OCI-LY1 (cell line): ENCODE results near the gene PERP.

Experiments used
- EZH2 ChIP-seq: fragments of 200-600 bp; sonication (generic), shearing (Covaris generic); IDR thresholded peaks from 2 replicates; pipeline ENCODE4 v1.8.0; 2017; ENCODE audit warnings: borderline replicate concordance, mixed run types, mild to moderate bottlenecking, antibody characterized with exemption, low read length, moderate library complexity, mixed read lengths
- TF ChIP-seq, protein P1 (sequence below): fragments of 200-600 bp; sonication (generic), shearing (Covaris generic); IDR thresholded peaks from 2 replicates; pipeline ENCODE4 v1.5.1; 2017; ENCODE audit warnings: mild to moderate bottlenecking, antibody characterized with exemption, low read length, moderate library complexity, mixed read lengths

DNA sequence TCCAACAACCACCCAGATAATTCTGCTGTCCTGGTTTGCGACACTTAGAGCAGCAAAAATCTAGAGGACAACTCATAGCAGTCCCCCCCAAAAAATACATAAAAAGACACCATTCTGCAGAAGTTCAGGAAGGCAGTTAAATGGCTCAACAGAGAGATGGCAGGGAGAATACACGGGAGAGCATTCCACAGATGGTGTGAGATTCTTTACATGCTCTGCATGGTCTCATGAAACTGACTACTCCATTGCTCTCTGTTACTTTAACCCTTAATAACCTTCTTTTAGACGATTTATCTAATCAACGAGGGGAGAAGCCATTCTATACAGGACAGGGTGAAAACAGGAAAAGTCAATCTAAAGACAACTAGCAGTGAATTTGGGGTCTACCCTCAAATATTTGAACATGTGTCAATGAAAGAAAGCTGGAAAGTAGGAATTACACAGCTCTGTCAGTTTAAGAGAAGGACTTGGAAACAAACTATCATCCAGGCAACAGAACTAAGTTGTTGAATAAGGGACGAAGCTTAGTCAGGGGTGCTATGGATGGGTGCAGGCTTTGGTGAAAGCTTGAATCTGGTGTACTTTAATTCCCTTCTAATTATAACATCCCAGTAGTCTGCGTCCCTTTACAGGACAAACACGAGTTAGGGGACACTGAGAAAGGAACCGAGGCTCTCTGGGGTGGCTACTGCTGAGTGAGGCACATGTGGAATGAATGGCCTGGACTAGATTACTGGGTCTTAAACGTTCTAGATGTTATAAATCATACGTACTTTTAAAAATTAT lies 5.1 kb downstream of the PERP start:
- TF ChIP-seq, protein P1, sequence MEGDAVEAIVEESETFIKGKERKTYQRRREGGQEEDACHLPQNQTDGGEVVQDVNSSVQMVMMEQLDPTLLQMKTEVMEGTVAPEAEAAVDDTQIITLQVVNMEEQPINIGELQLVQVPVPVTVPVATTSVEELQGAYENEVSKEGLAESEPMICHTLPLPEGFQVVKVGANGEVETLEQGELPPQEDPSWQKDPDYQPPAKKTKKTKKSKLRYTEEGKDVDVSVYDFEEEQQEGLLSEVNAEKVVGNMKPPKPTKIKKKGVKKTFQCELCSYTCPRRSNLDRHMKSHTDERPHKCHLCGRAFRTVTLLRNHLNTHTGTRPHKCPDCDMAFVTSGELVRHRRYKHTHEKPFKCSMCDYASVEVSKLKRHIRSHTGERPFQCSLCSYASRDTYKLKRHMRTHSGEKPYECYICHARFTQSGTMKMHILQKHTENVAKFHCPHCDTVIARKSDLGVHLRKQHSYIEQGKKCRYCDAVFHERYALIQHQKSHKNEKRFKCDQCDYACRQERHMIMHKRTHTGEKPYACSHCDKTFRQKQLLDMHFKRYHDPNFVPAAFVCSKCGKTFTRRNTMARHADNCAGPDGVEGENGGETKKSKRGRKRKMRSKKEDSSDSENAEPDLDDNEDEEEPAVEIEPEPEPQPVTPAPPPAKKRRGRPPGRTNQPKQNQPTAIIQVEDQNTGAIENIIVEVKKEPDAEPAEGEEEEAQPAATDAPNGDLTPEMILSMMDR = no peak
- no peak for TF ChIP-seq EZH2
